Body of pancreas (tissue), 4 donors: ENCODE measurements around the gene RINT1. TPM values are rescaled to one million over a fixed set of nuclear protein-coding genes. Genes with fewer than 3 reads are reported as not detected.

Source experiments
- ATAC-seq: fragments of 150-250 bp; one replicate; pipeline ENCODE4 v1.9.1; 2016
- DNase-seq, 4 donors: peaks; one replicate each; pipeline ENCODE4 v3.0.0-alpha.2; 2019
- H3K27ac ChIP-seq, 4 donors: fragments of 200-600 bp; sonication (generic); 1 replicate in 3 of 4; 2 replicates in 1 of 4; pipeline versions ENCODE4 v1.5.1 to v1.6.1; 2016 to 2019; ENCODE audit warnings: mild to moderate bottlenecking in 1 of 4, mixed read lengths in 1 of 4, moderate library complexity in 1 of 4
- H3K27me3 ChIP-seq, 2 donors: fragments of 200-600 bp; sonication (generic); one replicate each; pipeline ENCODE4 v1.6.0; 2016; ENCODE audit warnings: mild to moderate bottlenecking in 1 of 2
- H3K36me3 ChIP-seq, 2 donors: fragments of 200-600 bp; sonication (generic); replicated peaks in 1 of 2; 2 replicates each; pipeline ENCODE4 v1.5.1; 2016; ENCODE audit warnings: low read depth in 2 of 2; ENCODE audit not compliant: insufficient read depth in 1 of 2
- H3K4me1 ChIP-seq: fragments of 200-600 bp; sonication (generic); one replicate; pipeline ENCODE4 v1.6.0; 2016
- H3K4me3 ChIP-seq, 2 donors: fragments of 200-600 bp; sonication (generic); 1 replicate in 1 of 2; 2 replicates in 1 of 2; pipeline ENCODE4 v1.5.1; 2016 to 2019
- H3K9me3 ChIP-seq, 3 donors: fragments of 200-600 bp; sonication (generic); 1 replicate in 2 of 3; 2 replicates in 1 of 3; pipeline ENCODE4 v1.5.1; 2016
- POLR2A ChIP-seq, 3 donors: fragments of 450-650 bp; IDR thresholded peaks; one replicate each; pipeline ENCODE4 v1.6.1; 2016; ENCODE audit warnings: antibody characterized with exemption in 3 of 3, mild to moderate bottlenecking in 2 of 3
- WGBS, 2 donors: methylation state at CpG; one replicate each; pipeline ENCODE4 v1.1.5; 2017; 5-methylcytosine and 5-hydroxymethylcytosine counted together
- intact Hi-C: fragments of 100-400 bp; cut with DNase I; formaldehyde crosslinking; loops from one replicate; pipeline ENCODE4 v1.15.1; 2023
- total RNA-seq, 2 donors: library from RNA; depleted of rRNA; stranded (reverse); fragments of >200 nt; gene quantifications; one replicate each; pipeline ENCODE4 v1.1.0, GENCODE V29; 2016
- TF ChIP-seq, protein P1 (sequence below), 7 experiments: fragments of 450-650 bp in 4 of 7; fragments of 200-600 bp in 3 of 7; sonication (generic) in 3 of 7; IDR thresholded peaks; one replicate each; pipeline ENCODE4 v1.5.1; 2016 to 2019; ENCODE audit warnings: antibody characterized with exemption in 7 of 7

The RINT1 gene
- total RNA-seq, 2 donors from 2014 or later: 26.5 to 33.0 TPM

DNA sequence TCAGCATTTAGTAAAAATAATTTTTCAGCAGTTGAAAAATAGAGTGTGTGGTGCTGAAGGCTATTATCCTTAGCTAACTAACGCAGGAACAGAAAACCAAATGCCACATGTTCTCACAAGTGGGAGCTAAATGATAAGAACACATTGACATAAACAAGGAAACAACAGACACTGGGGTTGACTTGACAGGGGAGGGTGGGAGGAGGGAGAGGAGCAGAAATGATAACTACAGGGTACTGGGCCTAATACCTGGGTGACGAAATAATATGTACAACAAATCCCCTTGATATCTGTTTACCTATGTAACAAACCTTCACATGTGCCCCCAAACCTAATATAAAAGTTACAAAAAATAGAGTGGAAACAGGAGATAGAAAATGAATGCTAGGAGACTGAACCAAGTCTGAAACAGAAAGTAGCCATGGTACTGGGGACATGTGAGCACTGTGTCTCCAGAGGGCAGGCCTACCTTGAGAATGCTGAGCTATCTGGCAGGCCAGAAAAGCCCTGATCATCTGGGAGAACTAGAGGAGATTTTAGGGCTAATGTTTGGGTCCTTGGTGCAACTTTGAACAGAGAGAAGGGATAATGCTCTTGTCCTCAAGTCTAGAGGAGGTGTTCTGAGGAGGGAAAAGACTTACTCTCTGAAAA lies 54.0 kb downstream of the RINT1 start:
- intact Hi-C loops: no loop called here
- TF ChIP-seq, protein P1, sequence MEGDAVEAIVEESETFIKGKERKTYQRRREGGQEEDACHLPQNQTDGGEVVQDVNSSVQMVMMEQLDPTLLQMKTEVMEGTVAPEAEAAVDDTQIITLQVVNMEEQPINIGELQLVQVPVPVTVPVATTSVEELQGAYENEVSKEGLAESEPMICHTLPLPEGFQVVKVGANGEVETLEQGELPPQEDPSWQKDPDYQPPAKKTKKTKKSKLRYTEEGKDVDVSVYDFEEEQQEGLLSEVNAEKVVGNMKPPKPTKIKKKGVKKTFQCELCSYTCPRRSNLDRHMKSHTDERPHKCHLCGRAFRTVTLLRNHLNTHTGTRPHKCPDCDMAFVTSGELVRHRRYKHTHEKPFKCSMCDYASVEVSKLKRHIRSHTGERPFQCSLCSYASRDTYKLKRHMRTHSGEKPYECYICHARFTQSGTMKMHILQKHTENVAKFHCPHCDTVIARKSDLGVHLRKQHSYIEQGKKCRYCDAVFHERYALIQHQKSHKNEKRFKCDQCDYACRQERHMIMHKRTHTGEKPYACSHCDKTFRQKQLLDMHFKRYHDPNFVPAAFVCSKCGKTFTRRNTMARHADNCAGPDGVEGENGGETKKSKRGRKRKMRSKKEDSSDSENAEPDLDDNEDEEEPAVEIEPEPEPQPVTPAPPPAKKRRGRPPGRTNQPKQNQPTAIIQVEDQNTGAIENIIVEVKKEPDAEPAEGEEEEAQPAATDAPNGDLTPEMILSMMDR (IDR thresholded peaks at IDR 0.05): no peak
- no peak for TF ChIP-seq POLR2A (IDR thresholded peaks at IDR 0.05)
- H3K4me3 ChIP-seq: no peak overlapping the region
- no peaks in the 10 kb centered on the region for H3K27me3 ChIP-seq
- H3K36me3 ChIP-seq: no peaks in the 10 kb centered on the region
- DNase-seq: no peak
- WGBS, 2 donors: 87 to 91% methylated on average over 2 of the region's 2 CpGs
- no peaks in the 10 kb centered on the region for H3K9me3 ChIP-seq
- no peak for ATAC-seq
- no peak overlapping the region for H3K27ac ChIP-seq
- H3K4me1 ChIP-seq: peaks cover 7% of the 10 kb centered on the region

- Histone ChIP-seq H3K4me3 (no peak overlapping the region), H3K9me3 (no peaks in the 10 kb centered on the region), H3K36me3 (no peaks in the 10 kb centered on the region), H3K4me1 (no peaks in the 10 kb centered on the region), H3K27ac (no peak overlapping the region), H3K27me3 (no peaks in the 10 kb centered on the region)
- DNase-seq (no peak), ATAC-seq (no peak)
- 79 to 87% methylated on average over 11 to 12 of the region's 12 CpGs for WGBS, 2 donors
- no peak for TF ChIP-seq POLR2A (IDR thresholded peaks at IDR 0.05)
- TF ChIP-seq, protein P1 (IDR thresholded peaks at IDR 0.05): no peak
- intact Hi-C loops: no loop called here
These were observed 56.1 kb downstream of the RINT1 start for GRCh38 chr7:105587909-105588635.

DNA sequence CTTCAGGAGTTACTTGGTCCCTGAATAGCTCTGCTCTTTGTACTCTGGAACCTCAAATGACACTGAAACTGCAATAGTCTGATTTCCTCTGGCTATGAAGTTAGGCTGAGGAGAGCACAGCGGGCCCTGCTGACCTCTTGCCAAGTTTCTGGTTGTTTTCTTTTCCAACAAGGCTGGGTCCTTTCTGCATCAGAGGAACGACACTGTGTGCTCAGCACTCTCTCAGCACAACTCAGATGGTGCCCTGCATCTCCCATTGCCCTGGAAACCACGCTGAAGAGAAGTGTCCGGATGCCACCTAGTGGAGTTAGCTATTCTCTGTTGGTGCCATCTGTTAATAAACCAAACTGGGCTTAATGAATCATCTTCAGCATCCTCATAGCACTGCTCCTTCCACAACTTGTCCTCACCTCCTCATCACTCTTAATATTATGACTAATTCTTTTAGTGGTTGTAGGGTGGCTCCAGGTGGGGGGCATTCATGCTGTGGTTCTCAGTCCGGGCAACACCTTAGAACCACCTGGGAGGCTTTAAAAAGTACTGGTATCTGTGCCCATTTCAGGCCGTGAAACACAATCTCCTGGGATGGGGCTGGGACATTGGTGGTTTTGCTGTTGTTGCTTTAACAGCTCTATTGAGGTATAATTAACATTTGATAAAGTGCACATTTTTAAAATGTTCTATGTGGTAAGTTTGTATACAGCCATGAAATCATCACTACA lies 57.5 kb downstream of the RINT1 start:
- no peaks in the 10 kb centered on the region for H3K27me3 ChIP-seq
- ATAC-seq: peak; percentile 72
- no peaks in the 10 kb centered on the region for H3K36me3 ChIP-seq
- H3K4me1 ChIP-seq: no peaks in the 10 kb centered on the region
- TF ChIP-seq POLR2A (IDR thresholded peaks at IDR 0.05): no peak
- TF ChIP-seq, protein P1 (IDR thresholded peaks at IDR 0.05): peak in 6 of 7 experiments; percentile 21 to 53 (median 38)
- H3K27ac ChIP-seq: no peak overlapping the region
- peak; percentile 31 to 59 (median 53) for DNase-seq
- no peaks in the 10 kb centered on the region for H3K9me3 ChIP-seq
- no peak overlapping the region for H3K4me3 ChIP-seq
- WGBS, 2 donors: 25 to 27% methylated on average over 6 of the region's 6 CpGs
- intact Hi-C loops: no loop called here

DNA sequence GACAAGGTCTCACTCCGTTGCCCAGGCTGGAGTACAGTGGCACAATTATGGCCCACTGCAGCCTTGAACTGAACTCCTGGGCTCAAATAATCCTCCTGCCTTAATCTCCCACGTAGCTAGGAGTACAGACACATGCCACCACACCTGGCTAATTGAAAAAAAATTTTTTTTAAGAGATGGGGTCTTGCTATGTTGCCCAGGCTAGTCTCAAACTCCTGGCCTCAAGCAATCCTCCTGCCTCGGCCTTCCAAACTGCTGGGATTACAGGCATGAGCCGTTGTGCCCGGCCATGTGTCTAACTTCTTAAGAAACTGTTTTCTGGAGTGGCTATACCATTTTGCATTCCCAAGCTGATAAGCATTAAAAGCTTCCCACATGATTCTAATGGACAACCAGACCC lies 58.8 kb downstream of the RINT1 start:
- Histone ChIP-seq H3K9me3 (no peaks in the 10 kb centered on the region), H3K27me3 (no peaks in the 10 kb centered on the region), H3K27ac (no peak overlapping the region), H3K36me3 (no peaks in the 10 kb centered on the region), H3K4me1 (no peaks in the 10 kb centered on the region), H3K4me3 (no peak overlapping the region)
- ATAC-seq (no peak), DNase-seq (no peak)
- intact Hi-C loops: no loop called here
- WGBS, 2 donors: 63 to 85% methylated on average over 5 of the region's 5 CpGs
- TF ChIP-seq, protein P1 (IDR thresholded peaks at IDR 0.05): no peak
